ENCODE measurements around the gene PRX.

GRCh38 chr19:40369797-40370196 is 43.4 kb downstream of the PRX start:
- TF ChIP-seq CTCF (IDR thresholded peaks at IDR 0.05; ENCODE audit: low read depth, low read length, missing input control) (no peak), TAF1 (conservative IDR thresholded peaks at IDR 0.05) (no peak), EGR1 (IDR thresholded peaks at IDR 0.05; ENCODE audit: low read depth in 2 of 2) (no peak), JUND (IDR thresholded peaks at IDR 0.05) (no peak), RAD21 (IDR thresholded peaks at IDR 0.05) (no peak), GABPA (IDR thresholded peaks at IDR 0.05 in 1 of 2, conservative IDR thresholded peaks at IDR 0.05 in 1 of 2) (no peak), SP1 (IDR thresholded peaks at IDR 0.05) (no peak), ATF3 (IDR thresholded peaks at IDR 0.05) (no peak), FOXA1 (IDR thresholded peaks at IDR 0.05) (no peak), REST (IDR thresholded peaks at IDR 0.05) (no peak)
